Activated gamma-delta T cell (primary cell): Measurements from ENCODE around the gene KNOP1.
"Not testable (repeated sequence)": the region's sequence is repeated elsewhere in the genome, so short reads cannot be mapped to it uniquely, and the experiment has no call there.

ENCODE experiments used
- DNase-seq: peaks from one replicate; lab custom pipeline; 2025; lab: John Stamatoyannopoulos, UW

Gene KNOP1

GRCh38 chr16:19683453-19684236, 34.4 kb downstream of the KNOP1 start:
- no peak for DNase-seq

- no peak for DNase-seq
Measured at GRCh38 chr16:19681637-19682036, 36.4 kb downstream of the KNOP1 start.

DNA sequence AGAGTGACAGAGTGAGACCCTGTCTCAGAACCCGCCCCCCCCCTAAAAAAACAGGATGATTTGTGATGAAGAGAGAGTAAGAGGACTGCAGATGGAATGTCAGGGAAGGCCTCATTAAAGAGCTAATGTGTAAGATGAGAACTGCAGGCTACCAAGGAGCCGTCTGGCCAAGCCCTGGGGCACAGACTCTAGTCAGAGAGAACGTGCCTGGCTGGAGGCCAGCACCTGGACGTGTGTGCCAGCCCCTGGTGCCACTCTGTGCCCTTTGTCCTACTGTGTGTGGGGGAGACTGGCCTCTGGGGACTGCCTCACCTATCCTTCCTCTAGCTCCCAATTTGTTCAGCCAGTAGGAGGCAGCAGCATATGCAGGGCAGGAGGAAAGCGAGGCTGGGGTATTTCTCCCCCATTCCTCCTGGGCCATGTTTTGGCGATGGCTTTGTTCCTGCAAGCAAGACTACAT, 37.1 kb downstream of the KNOP1 start:
- DNase-seq: no peak

DNA sequence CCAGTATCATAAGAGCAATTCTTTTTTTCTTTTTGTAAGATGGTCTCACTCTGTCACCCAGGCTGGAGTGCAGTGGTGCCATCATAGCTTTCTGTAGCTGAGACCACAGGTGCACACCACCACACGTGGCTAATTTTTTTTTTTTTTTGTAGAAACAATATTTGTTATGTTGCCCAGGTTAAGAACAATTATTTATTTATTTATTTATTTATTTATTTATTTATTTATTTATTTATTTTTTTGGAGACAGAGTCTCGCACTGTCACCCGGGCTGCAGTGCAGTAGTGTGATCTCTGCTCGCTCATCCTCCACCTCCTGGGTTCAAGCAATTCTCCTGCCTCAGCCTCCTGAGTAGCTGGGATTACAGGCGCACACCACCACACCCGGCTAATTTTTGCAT, 38.7 kb downstream of the KNOP1 start:
- not testable (repeated sequence) for DNase-seq

- no peak for DNase-seq
Measured at GRCh38 chr16:19678804-19679203, 39.2 kb downstream of the KNOP1 start.

GRCh38 chr16:19677402-19677801, 40.6 kb downstream of the KNOP1 start:
- DNase-seq: no peak

- DNase-seq: no peak
Measured at GRCh38 chr16:19674485-19674884, 43.5 kb downstream of the KNOP1 start.

DNA sequence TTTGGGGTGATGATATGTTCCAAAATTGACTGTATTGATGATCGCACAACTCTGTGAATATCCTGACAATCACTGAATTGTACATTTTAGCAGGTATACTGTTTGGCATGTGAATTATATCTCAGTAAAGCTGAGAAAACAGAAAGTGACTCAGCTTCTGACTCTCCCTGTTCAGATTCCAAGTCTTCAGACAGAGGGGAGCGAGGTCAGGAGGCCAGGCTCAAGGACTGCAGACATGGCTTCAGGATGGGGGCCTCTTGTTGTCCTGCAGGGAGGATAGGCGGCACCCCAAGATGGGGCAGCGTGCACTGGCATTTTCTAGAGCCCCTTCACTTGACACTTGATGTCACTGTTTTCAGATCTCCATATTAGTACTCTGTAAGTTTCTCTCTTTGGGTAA, 45.6 kb downstream of the KNOP1 start:
- no peak for DNase-seq

- DNase-seq: no peak
Measured at GRCh38 chr16:19666477-19666876, 51.5 kb downstream of the KNOP1 start.

DNA sequence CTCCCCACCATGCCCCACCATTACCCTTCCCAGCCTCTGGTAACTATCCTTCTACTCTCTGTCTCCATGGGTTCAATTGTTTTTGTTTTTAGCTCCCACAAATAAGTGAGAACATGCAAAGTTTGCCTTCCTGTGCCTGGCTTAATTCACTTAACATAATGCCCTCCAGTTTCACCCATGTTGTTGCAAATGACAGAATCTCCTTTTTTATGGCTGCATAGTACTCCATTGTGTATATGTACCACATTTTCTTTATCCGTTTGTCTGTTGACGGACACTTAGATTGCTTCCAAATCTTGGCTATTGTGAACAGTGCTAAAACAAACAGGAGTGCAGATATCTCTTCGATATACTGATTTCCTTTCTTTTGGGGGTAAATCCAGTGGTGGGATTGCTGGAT, 52.7 kb downstream of the KNOP1 start:
- DNase-seq: not testable (repeated sequence)

DNA sequence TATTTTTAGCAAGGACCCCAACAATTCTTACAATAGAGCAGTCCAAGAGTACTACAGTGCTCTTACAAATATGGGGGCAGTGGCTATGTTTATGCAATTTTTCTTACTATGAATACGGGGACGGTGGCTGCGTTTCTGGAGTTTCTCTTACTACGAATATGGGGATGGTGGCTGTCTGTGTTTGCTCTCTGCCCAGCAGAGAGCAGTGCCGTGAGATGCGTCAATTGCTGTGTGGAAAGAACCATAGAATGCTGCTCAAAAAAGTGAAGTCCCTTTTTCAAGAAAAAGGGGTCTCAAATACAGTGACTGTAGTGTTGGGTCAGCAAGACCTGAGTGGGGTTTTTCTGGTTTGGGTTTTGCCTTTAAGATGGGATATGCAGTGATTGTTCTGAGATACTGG, 53.9 kb downstream of the KNOP1 start:
- DNase-seq: no peak

- DNase-seq: no peak
Measured at GRCh38 chr16:19662351-19662750, 55.7 kb downstream of the KNOP1 start.

DNA sequence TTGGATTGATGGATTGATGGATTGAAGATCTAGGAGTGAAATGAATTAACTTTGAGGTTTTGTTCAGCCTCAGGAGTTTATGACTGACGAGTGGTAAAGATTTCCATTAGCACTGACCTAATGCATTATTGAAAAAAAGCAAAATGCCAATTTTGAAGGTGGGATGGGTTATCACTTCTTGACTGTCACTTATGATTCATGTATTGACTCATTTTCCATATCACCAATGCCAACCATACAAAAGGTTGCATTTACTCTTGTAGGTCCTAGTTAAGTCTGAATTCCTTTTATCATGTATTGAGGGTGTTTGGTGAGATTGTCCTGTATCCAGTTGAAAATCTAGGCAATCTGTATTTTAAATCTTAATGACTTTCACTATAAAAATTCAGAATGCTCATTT, 57.6 kb downstream of the KNOP1 start:
- no peak for DNase-seq

GRCh38 chr16:19659554-19659953, 58.5 kb downstream of the KNOP1 start:
- no peak for DNase-seq

- no peak for DNase-seq
Measured at GRCh38 chr16:19657831-19658230, 60.2 kb downstream of the KNOP1 start.

DNA sequence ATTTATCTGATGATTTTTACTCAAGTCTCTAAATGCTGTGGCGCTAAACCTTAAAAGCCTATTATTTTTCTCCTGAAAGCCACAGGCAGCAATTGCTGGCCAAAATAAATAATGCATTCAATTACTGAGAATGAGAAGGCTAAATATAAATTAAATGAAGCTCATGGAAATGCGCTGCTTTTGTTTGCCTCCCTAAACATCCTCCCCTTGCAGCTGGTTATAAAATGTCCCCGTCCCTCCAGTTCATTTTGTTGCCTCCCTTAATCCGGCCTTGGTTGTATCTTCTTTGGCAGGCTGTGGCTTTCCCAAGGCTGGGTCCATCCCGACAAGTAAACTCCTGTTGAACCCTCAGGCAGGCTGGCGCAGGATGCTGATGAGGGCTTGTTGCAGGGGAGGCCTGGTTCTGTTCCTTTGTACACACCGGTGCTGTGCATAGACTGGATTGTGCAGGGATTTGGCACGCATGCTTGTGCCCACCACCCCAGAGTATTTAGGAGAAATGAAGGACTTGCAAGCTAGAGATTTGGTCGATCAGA, 62.7 kb downstream of the KNOP1 start:
- no peak for DNase-seq

DNA sequence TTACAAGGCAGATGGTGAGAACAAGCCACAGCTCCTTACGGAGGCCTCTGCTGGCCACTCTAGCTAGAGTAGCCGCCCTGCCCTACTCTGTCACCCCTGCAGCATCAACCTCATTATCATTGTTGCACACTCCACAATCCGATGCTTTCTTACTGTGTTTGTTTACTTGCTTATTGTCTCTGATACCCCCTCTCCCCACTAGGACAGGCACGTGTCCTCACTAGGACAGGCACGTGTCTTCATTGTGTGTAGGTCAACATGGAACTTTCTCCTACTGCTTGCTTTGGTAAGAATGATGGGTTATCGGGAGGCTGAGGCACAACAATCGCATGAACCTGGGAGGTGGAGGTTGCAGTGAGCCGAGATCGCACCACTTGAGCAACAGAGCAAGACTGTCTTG, 63.9 kb downstream of the KNOP1 start:
- no peak for DNase-seq
